Right lobe of liver (tissue), 4 donors: ENCODE results near the gene E2F1.

Source experiments
- POLR2A ChIP-seq: fragments of 450-650 bp; IDR thresholded peaks from one replicate; pipeline ENCODE4 v1.6.1; 2017; ENCODE audit warnings: antibody characterized with exemption, mild to moderate bottlenecking
- TF ChIP-seq, protein P1 (sequence below), 4 donors: fragments of 200-600 bp in 3 of 4; fragments of 450-650 bp in 1 of 4; IDR thresholded peaks; one replicate each; pipeline versions ENCODE4 v1.5.1 to v1.8.0; 2016 to 2022; ENCODE audit warnings: antibody characterized with exemption in 4 of 4, mild to moderate bottlenecking in 2 of 4
- donor health status: DM: no; HTN: no; CAD: no.
- donor health status: DM: no; HTN: no; CAD: no.
- donor health status: DM: no; HTN: yes; CAD: no.

DNA sequence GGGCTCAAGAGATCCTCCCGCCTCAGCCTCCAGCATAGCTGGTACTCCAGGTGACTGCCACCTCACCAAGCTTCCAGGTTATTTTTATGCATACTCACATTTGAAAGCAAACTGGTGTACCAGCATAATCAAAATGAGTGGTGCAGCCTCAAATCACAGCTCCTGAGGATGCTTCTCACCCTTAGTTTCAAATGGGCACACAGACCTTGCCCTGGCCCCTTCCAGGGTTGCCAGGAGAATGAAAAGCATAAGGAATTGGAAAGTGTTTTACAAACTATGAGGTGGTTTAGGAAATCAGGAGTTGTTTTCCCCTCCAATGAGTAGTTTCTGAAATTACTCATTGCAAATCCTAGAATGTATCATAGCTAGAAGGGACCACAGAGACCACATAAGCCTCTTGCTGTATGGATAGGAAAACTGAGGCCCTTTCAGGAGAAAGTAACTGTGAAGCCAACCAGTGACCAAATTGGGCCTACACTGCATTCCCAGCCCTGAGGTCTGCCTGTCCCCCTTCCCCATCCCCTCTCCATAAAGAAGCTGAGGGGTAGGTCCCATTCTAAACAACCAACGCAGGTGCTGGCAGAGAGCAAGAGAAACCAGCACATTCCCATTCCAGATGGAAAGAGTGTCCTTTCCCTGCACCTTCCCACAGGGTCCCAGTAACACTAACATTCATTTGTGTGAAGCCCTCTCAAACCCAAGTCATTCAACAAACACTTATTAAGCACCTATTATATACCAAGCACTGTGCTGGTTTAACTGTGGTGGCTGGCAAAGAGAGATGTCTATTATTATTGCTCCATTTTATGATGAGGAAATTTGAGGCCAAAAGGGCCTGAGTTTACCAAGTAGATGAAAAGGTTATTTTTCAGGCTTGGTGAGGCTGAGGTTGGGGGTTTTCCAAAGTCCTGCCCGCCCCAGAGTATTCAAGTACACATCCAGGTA is 2.1 kb upstream of the E2F1 start:
- no peak for TF ChIP-seq POLR2A
- TF ChIP-seq, protein P1, sequence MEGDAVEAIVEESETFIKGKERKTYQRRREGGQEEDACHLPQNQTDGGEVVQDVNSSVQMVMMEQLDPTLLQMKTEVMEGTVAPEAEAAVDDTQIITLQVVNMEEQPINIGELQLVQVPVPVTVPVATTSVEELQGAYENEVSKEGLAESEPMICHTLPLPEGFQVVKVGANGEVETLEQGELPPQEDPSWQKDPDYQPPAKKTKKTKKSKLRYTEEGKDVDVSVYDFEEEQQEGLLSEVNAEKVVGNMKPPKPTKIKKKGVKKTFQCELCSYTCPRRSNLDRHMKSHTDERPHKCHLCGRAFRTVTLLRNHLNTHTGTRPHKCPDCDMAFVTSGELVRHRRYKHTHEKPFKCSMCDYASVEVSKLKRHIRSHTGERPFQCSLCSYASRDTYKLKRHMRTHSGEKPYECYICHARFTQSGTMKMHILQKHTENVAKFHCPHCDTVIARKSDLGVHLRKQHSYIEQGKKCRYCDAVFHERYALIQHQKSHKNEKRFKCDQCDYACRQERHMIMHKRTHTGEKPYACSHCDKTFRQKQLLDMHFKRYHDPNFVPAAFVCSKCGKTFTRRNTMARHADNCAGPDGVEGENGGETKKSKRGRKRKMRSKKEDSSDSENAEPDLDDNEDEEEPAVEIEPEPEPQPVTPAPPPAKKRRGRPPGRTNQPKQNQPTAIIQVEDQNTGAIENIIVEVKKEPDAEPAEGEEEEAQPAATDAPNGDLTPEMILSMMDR (IDR thresholded peaks at IDR 0.05), result no peak
